ENCODE measurements around the gene IDS.
A peak's percentile ranks its signal among the peaks of the same experiment; 100 is the strongest.
"Not testable (repeated sequence)": the region's sequence is repeated elsewhere in the genome, so short reads cannot be mapped to it uniquely, and the experiment has no call there.

IDS gene

DNA sequence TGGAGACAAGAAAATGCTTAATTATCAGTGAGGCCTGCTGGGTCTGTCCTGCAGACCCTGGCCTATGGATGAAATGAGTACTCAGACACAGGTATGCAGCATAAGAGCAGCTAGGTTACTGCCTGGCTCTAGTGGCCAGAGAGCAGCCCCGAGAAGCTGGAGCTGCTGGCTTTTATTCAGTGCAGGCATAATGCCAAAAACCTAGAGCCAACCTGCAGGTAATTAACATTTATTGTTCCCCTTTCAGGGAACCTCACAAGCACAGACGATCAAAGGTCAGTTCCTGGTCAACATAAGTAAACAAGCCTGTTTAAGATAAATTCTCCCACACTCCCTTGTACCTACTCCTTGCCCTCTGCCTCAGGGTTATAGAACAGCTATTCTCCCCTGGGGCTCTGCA, 13.3 kb downstream of the IDS start:
- no peak for DNase-seq (ENCODE audit: low read depth, low spot score)
- in situ Hi-C loops (cut with HindIII; ENCODE audit: low sequenced_read_pairs) = no loop called here
- H3K4me3 ChIP-seq (ENCODE audit: low read depth, low read length) = no peak overlapping the region
- TF ChIP-seq, protein P1, sequence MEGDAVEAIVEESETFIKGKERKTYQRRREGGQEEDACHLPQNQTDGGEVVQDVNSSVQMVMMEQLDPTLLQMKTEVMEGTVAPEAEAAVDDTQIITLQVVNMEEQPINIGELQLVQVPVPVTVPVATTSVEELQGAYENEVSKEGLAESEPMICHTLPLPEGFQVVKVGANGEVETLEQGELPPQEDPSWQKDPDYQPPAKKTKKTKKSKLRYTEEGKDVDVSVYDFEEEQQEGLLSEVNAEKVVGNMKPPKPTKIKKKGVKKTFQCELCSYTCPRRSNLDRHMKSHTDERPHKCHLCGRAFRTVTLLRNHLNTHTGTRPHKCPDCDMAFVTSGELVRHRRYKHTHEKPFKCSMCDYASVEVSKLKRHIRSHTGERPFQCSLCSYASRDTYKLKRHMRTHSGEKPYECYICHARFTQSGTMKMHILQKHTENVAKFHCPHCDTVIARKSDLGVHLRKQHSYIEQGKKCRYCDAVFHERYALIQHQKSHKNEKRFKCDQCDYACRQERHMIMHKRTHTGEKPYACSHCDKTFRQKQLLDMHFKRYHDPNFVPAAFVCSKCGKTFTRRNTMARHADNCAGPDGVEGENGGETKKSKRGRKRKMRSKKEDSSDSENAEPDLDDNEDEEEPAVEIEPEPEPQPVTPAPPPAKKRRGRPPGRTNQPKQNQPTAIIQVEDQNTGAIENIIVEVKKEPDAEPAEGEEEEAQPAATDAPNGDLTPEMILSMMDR (IDR thresholded peaks at IDR 0.05; ENCODE audit: low read depth, low read length) = no peak

DNA sequence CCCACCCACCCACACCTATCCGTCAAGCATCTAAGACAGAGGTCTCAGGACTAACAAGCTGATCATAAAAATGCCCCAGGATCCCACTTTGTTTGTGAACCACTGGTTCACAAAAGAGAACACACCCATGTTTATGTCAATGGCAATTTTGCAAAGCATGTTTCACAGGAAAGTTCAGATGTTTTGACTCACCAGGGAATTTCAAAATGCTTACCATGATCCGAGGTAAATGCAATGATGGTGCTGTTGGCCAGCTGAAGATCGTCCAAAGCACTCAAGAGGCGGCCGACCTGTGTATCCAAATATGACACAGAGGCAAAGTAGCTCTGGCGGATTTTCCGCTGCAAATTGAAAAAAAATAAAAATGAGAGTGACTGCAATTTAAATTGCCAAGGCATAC, 15.0 kb downstream of the IDS start:
- no peak overlapping the region for H3K4me3 ChIP-seq (ENCODE audit: low read depth, low read length)
- in situ Hi-C loops (cut with HindIII; ENCODE audit: low sequenced_read_pairs) = no loop called here
- TF ChIP-seq, protein P1 (IDR thresholded peaks at IDR 0.05; ENCODE audit: low read depth, low read length) = no peak
- DNase-seq (ENCODE audit: low read depth, low spot score) = no peak

DNA sequence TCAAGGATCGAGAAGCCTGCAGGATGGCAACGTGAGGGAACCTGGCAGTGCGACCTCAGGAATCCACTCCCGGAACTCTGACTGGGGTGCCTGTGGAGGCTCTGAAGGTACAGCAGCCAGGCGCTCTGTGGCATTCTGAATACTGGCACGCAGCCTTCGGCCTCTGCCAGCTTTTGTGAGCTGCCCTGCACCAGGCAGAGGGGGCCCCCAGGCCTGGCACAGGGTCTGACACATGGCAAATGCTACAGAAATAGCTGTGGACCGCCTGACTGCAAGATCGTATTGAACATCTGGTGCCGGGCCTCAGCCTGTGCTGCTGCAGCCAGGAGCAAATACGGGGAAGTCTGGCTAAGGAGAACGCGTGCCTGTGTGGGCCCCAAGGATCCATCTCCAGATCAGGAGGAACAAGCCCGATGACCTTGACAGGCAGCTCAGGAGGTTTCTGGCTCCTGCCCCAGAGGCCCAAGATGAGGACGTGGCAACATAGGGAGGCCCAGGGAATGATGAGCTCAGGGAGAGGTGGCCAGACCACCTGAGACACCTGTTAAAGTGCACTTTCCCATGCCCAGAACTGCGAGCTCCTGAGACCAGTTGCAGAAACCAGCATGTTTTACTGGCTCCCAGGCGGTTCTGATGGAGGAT, 16.6 kb downstream of the IDS start:
- in situ Hi-C loops (cut with HindIII; ENCODE audit: low sequenced_read_pairs) = not testable (repeated sequence)

DNA sequence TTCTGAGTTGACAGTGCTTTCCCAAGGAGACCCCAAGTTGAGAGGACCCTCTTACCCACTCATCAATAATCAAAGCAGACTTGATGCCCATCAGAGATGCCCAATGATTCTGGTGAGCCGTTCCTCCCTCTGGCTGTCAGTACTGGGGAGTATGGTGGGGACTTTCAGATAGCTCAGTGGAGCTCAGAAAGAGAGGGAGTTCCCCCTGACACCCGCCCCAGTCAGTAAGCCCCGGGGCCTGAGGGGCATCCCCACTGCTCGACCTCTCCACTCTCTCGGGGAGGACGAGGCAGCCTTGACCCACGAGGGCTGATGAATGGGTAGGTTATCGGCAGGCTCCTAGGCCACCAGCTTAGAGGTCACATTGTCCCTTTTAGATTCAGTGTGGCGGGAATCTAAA, 17.1 kb downstream of the IDS start:
- in situ Hi-C loops (cut with HindIII; ENCODE audit: low sequenced_read_pairs); H3K4me3 ChIP-seq (ENCODE audit: low read depth, low read length); DNase-seq (ENCODE audit: low read depth, low spot score): not testable (repeated sequence)

More for the DNA sequence above, 16.6 kb downstream of the IDS start:
- not testable (repeated sequence) for H3K4me3 ChIP-seq (ENCODE audit: low read depth, low read length); DNase-seq (ENCODE audit: low read depth, low spot score)

DNA sequence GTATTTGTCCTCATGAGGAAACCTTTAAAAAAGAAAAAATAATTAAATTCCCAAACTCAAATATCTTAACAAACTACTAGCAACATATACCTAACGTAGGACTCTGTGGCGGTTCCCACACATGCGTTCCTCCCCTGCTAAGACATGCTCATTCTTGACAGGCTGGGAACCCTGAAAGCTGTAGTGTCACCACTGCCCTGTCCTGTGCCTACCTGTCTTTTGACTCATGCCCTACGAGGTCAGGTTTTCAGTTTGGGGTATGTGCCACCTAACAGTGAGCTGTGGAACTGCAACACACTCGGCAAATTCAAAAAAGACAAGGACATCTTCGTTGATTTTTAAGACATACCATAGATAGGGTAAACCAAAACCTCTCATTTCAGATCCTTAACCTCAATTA, 17.8 kb downstream of the IDS start:
- in situ Hi-C loops (cut with HindIII; ENCODE audit: low sequenced_read_pairs) = no loop called here
- DNase-seq (ENCODE audit: low read depth, low spot score) = no peak
- H3K4me3 ChIP-seq (ENCODE audit: low read depth, low read length) = no peak overlapping the region
- TF ChIP-seq, protein P1 (IDR thresholded peaks at IDR 0.05; ENCODE audit: low read depth, low read length) = peak; percentile 36

DNA sequence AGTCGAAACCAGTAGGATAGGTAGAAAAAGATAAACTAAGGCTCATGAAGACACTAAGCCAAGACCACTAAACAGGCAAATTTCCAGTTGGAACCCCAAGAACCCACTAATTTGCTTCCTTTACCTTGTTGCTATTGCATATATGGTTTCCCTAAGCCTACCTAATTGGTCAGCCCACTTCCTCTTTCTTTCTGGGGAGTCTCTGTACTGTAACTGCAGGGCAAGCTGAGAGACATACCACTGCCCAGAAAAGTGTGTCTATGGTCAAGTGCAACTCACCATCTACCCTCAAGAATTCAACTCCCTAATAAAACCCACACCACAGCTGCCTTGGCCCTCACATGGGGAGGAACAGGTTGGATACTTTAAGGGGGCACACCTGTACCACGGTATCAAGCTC, 28.6 kb downstream of the IDS start:
- TF ChIP-seq, protein P1 (IDR thresholded peaks at IDR 0.05; ENCODE audit: low read depth, low read length) = no peak
- in situ Hi-C loops (cut with HindIII; ENCODE audit: low sequenced_read_pairs) = no loop called here
- no peak overlapping the region for H3K4me3 ChIP-seq (ENCODE audit: low read depth, low read length)
- no peak for DNase-seq (ENCODE audit: low read depth, low spot score)

DNA sequence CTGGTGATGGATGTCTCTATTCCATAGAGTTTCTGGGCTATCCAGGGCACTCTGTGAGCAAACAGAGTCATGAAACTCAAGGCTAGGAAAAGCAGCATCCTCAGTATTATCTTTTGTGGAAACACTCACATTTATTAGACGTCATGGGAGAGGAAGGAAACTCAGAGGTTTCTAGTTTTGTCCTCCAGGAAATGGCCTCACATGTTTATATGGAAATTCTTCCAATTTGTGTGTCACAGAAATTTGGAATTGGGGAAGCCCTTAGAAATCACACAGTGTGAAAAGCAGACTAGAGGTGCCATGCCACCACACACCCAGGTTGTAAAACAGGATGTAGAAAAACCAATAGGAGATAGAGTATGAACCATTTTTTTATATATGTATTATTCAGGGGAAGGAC, 31.1 kb downstream of the IDS start:
- H3K4me3 ChIP-seq (ENCODE audit: low read depth, low read length) = no peak overlapping the region
- no peak for DNase-seq (ENCODE audit: low read depth, low spot score)
- in situ Hi-C loops (cut with HindIII; ENCODE audit: low sequenced_read_pairs) = no loop called here
- TF ChIP-seq, protein P1 (IDR thresholded peaks at IDR 0.05; ENCODE audit: low read depth, low read length) = no peak

DNA sequence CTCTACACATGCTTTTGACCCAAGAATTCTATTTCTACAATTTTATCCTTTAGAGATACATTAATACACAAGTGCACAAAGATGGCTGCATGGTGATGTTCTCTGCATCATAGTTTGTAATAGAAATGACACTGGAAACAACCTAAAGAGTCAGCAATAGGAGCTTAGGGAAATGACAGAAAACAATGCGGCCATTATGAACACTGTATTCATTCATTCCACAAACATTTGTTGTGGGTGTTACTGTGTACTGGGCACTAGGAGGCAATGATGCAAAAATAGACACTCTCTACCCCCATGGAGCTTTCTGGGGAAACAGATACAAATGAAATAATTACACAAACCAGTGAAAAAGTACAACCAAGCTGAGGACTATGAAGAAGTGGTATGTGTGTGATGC, 32.0 kb downstream of the IDS start:
- in situ Hi-C loops (cut with HindIII; ENCODE audit: low sequenced_read_pairs) = no loop called here
- no peak overlapping the region for H3K4me3 ChIP-seq (ENCODE audit: low read depth, low read length)
- DNase-seq (ENCODE audit: low read depth, low spot score) = no peak
- TF ChIP-seq, protein P1 (IDR thresholded peaks at IDR 0.05; ENCODE audit: low read depth, low read length) = no peak

Measured in astrocyte of the spinal cord (primary cell).